ENCODE results near the gene SUN5. TPM values are rescaled to one million over a fixed set of nuclear protein-coding genes. Genes with fewer than 3 reads are reported as not detected.
A peak's percentile ranks its signal among the peaks of the same experiment; 100 is the strongest.

SUN5 gene
- total and polyA plus RNA-seq, 11 donors = not detected

- Histone ChIP-seq H3K9me3 (peaks cover 0 to 6% (median 0%) of the 10 kb centered on the region in 12 donors), H3K36me3 (no peaks in the 10 kb centered on the region), H3K27ac (no peak overlapping the region), H3K4me1 (no peaks in the 10 kb centered on the region), H3K4me3 (no peak overlapping the region), H3K27me3 (no peaks in the 10 kb centered on the region)
- WGBS, 4 donors = 80 to 88% (median 82%) methylated on average over 6 of the region's 6 CpGs
- TF ChIP-seq, protein P1, sequence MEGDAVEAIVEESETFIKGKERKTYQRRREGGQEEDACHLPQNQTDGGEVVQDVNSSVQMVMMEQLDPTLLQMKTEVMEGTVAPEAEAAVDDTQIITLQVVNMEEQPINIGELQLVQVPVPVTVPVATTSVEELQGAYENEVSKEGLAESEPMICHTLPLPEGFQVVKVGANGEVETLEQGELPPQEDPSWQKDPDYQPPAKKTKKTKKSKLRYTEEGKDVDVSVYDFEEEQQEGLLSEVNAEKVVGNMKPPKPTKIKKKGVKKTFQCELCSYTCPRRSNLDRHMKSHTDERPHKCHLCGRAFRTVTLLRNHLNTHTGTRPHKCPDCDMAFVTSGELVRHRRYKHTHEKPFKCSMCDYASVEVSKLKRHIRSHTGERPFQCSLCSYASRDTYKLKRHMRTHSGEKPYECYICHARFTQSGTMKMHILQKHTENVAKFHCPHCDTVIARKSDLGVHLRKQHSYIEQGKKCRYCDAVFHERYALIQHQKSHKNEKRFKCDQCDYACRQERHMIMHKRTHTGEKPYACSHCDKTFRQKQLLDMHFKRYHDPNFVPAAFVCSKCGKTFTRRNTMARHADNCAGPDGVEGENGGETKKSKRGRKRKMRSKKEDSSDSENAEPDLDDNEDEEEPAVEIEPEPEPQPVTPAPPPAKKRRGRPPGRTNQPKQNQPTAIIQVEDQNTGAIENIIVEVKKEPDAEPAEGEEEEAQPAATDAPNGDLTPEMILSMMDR (IDR thresholded peaks at IDR 0.05) = no peak
- no peak for TF ChIP-seq POLR2A (IDR thresholded peaks at IDR 0.05)
- ATAC-seq (no peak), DNase-seq (peak in 1 of 5 donors; percentile 15)
- intact Hi-C loops (cut with DNase I) = no loop called here
Measured at GRCh38 chr20:33030569-33030968, 26.3 kb upstream of the SUN5 start.

GRCh38 chr20:33030076-33030475 is 25.8 kb upstream of the SUN5 start:
- H3K4me1 ChIP-seq = no peaks in the 10 kb centered on the region
- intact Hi-C loops (cut with DNase I) = no loop called here
- H3K36me3 ChIP-seq = no peaks in the 10 kb centered on the region
- no peak overlapping the region for H3K27ac ChIP-seq
- peaks cover 0 to 6% (median 0%) of the 10 kb centered on the region in 12 donors for H3K9me3 ChIP-seq
- H3K4me3 ChIP-seq = no peak overlapping the region
- DNase-seq = peak in 1 of 5 donors; percentile 19
- H3K27me3 ChIP-seq = no peaks in the 10 kb centered on the region
- ATAC-seq = no peak
- TF ChIP-seq, protein P1 (IDR thresholded peaks at IDR 0.05) = no peak
- no peak for TF ChIP-seq POLR2A (IDR thresholded peaks at IDR 0.05)
- WGBS, 4 donors = 78 to 85% (median 82%) methylated on average over 9 of the region's 9 CpGs

GRCh38 chr20:33028875-33029274 is 24.6 kb upstream of the SUN5 start:
- TF ChIP-seq, protein P1 (IDR thresholded peaks at IDR 0.05) = no peak
- TF ChIP-seq POLR2A (IDR thresholded peaks at IDR 0.05) = no peak
- Histone ChIP-seq H3K27me3 (no peaks in the 10 kb centered on the region), H3K27ac (no peak overlapping the region), H3K4me3 (no peak overlapping the region), H3K4me1 (no peaks in the 10 kb centered on the region), H3K9me3 (peaks cover 0 to 6% (median 0%) of the 10 kb centered on the region in 12 donors), H3K36me3 (no peaks in the 10 kb centered on the region)
- 73 to 78% (median 76%) methylated on average over 7 of the region's 7 CpGs for WGBS, 4 donors
- DNase-seq = no peak
- intact Hi-C loops (cut with DNase I) = no loop called here
- ATAC-seq = no peak

- no peaks in the 10 kb centered on the region for H3K36me3 ChIP-seq
- 69 to 83% (median 76%) methylated on average over 9 to 12 of the region's 12 CpGs for WGBS, 4 donors
- intact Hi-C loops (cut with DNase I) = no loop called here
- no peak overlapping the region for H3K27ac ChIP-seq
- no peak overlapping the region for H3K4me3 ChIP-seq
- no peak for DNase-seq
- TF ChIP-seq, protein P1 (IDR thresholded peaks at IDR 0.05) = no peak
- TF ChIP-seq POLR2A (IDR thresholded peaks at IDR 0.05) = no peak
- ATAC-seq = no peak
- H3K4me1 ChIP-seq = no peaks in the 10 kb centered on the region
- no peaks in the 10 kb centered on the region for H3K9me3 ChIP-seq
- no peaks in the 10 kb centered on the region for H3K27me3 ChIP-seq
Measured at GRCh38 chr20:33027769-33028751, 23.8 kb upstream of the SUN5 start.
